Activated CD8-positive, alpha-beta T cell treated with anti-CD3 and anti-CD28 coated beads, Interleukin-2, amount 10 ng/mL, durations not matched to agents 7 days and 5 days (primary cell): ENCODE data around the gene LBP. TPM values are rescaled to one million over a fixed set of nuclear protein-coding genes. Genes with fewer than 3 reads are reported as not detected.
"Not testable (repeated sequence)": the region's sequence is repeated elsewhere in the genome, so short reads cannot be mapped to it uniquely, and the experiment has no call there.

ENCODE experiments used
- ATAC-seq: fragments of 150-1000 bp; cut with Tn5 transposase; one replicate; pipeline ENCODE4 v1.10.0; 2021; ENCODE audit warnings: moderate library complexity
- CTCF ChIA-PET: fragments of 350-600 bp; sonication (Branson Sonifier 250); formaldehyde crosslinking; loops from one replicate; lab custom pipeline; 2021; ENCODE audit warnings: antibody characterized with exemption; lab: Charles Lee
- POLR2A ChIA-PET: fragments of 350-600 bp; sonication (Branson Sonifier 250); formaldehyde crosslinking; loops from one replicate; lab custom pipeline; 2021; ENCODE audit warnings: antibody characterized with exemption; lab: Charles Lee
- DNase-seq: peaks from one replicate; pipeline ENCODE4 v3.0.0-alpha.2; 2020
- H3K27ac Mint-ChIP-seq: one replicate; pipeline ENCODE4 v1.8.0; 2021; ENCODE audit warnings: mild to moderate bottlenecking, mixed read lengths
- H3K27me3 Mint-ChIP-seq: one replicate; pipeline ENCODE4 v1.8.0; 2021; ENCODE audit warnings: low read depth, mixed read lengths
- H3K36me3 Mint-ChIP-seq: one replicate; pipeline ENCODE4 v1.8.0; 2021; ENCODE audit warnings: low read depth, mixed read lengths
- H3K4me1 Mint-ChIP-seq: one replicate; pipeline ENCODE4 v1.8.0; 2021; ENCODE audit warnings: low read depth, mixed read lengths
- H3K4me3 Mint-ChIP-seq: one replicate; pipeline ENCODE4 v1.8.0; 2021; ENCODE audit warnings: mild to moderate bottlenecking, mixed read lengths
- H3K9me3 Mint-ChIP-seq: one replicate; pipeline ENCODE4 v1.8.0; 2022; ENCODE audit warnings: mixed read lengths; ENCODE audit not compliant: insufficient read depth
- total RNA-seq, 2 experiments: library from RNA; stranded (reverse); gene quantifications; one replicate each; pipeline ENCODE4 v1.2.3, GENCODE V29; 2021

The LBP gene
- total RNA-seq, 2 experiments from 2014 or later, result not detected

DNA sequence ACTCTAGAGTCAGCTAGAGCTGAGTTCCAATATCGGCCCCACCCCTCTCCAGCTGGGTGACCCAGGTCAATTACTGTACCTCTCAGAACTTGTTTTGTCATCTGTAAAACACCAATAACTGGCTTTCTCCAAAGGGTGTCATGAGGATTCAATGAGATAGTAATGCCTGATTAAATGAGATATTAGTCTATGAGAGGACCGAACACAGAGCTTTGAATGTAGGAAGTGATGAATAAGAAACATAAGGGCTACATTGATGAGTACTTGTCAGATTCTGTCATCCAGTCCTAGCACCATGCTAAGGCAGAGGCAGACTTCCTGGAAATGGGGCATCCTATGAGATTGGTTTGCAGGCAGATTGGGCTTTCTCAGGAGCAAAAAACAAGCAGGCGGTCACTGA, 22.1 kb upstream of the LBP start:
- H3K4me3 Mint-ChIP-seq, result no peak overlapping the region
- ChIA-PET CTCF (no interaction called here), POLR2A (no interaction called here)
- DNase-seq (no peak), ATAC-seq (no peak)
- H3K27ac Mint-ChIP-seq, result no peak overlapping the region
- no peaks in the 10 kb centered on the region for H3K4me1 Mint-ChIP-seq
- H3K36me3 Mint-ChIP-seq, result no peaks in the 10 kb centered on the region
- no peaks in the 10 kb centered on the region for H3K9me3 Mint-ChIP-seq
- H3K27me3 Mint-ChIP-seq, result peaks cover 12% of the 10 kb centered on the region

- no peak for ATAC-seq
- ChIA-PET CTCF (no interaction called here), POLR2A (no interaction called here)
- no peaks in the 10 kb centered on the region for H3K36me3 Mint-ChIP-seq
- no peak overlapping the region for H3K27ac Mint-ChIP-seq
- peaks cover 12% of the 10 kb centered on the region for H3K27me3 Mint-ChIP-seq
- H3K4me1 Mint-ChIP-seq, result no peaks in the 10 kb centered on the region
- DNase-seq, result no peak
- no peak overlapping the region for H3K4me3 Mint-ChIP-seq
- H3K9me3 Mint-ChIP-seq, result no peaks in the 10 kb centered on the region
These were observed 21.1 kb upstream of the LBP start for GRCh38 chr20:38325167-38325566.

DNA sequence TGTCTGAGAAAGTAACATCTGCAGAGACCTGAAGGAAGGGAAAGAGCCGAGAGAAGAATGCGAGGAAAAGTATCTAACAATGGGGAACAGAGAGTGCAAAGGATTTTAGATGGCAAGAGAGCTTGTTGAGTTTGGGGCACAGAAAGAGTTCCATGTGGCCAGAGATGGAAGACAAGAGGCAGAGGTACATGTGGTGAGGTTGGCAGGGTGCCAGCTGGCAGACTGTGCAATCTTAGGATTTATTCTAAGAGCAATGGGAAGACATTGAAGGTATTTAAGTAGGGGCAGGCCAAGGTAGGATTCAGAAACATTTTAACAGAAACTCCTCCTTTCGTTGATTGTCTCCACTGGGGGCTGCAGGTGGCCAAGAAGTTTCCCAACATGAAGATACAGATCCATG, 20.4 kb upstream of the LBP start:
- Mint-ChIP-seq H3K9me3 (no peaks in the 10 kb centered on the region), H3K36me3 (no peaks in the 10 kb centered on the region), H3K27ac (no peak overlapping the region), H3K4me3 (no peak overlapping the region), H3K4me1 (no peaks in the 10 kb centered on the region), H3K27me3 (peaks cover 9% of the 10 kb centered on the region)
- POLR2A ChIA-PET, result no interaction called here
- CTCF ChIA-PET, result no interaction called here
- ATAC-seq (no peak), DNase-seq (no peak)

DNA sequence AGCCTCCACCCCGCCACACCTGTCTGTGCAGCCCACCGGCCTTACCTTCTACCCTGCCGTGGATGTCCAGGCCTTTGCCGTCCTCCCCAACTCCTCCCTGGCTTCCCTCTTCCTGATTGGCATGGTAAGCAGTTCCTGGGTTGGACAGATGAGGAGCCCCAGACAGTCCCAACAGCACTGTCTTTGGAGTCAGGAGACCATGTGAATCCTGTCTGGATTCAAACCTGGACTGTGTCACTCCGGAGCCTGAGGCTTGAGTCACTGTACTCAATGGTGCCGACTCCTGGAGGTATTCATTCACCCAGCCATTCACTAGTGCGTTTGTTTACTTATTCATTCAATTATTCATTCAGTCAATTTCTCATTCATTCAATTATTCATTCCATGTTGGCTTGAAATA, 20.0 kb upstream of the LBP start:
- no peak for DNase-seq
- POLR2A ChIA-PET, result no interaction called here
- H3K4me1 Mint-ChIP-seq, result no peaks in the 10 kb centered on the region

GRCh38 chr20:38330638-38331037, 15.6 kb upstream of the LBP start:
- Mint-ChIP-seq H3K27ac (no peak overlapping the region), H3K4me1 (no peaks in the 10 kb centered on the region), H3K27me3 (peaks cover 5% of the 10 kb centered on the region), H3K36me3 (no peaks in the 10 kb centered on the region), H3K4me3 (no peak overlapping the region), H3K9me3 (no peaks in the 10 kb centered on the region)
- DNase-seq (no peak), ATAC-seq (no peak)
- ChIA-PET CTCF (no interaction called here), POLR2A (no interaction called here)

More for the DNA sequence above, 20.0 kb upstream of the LBP start:
- Mint-ChIP-seq H3K9me3 (no peaks in the 10 kb centered on the region), H3K36me3 (no peaks in the 10 kb centered on the region), H3K4me3 (no peak overlapping the region), H3K27ac (no peak overlapping the region), H3K27me3 (peaks cover 9% of the 10 kb centered on the region)
- CTCF ChIA-PET, result no interaction called here
- no peak for ATAC-seq

DNA sequence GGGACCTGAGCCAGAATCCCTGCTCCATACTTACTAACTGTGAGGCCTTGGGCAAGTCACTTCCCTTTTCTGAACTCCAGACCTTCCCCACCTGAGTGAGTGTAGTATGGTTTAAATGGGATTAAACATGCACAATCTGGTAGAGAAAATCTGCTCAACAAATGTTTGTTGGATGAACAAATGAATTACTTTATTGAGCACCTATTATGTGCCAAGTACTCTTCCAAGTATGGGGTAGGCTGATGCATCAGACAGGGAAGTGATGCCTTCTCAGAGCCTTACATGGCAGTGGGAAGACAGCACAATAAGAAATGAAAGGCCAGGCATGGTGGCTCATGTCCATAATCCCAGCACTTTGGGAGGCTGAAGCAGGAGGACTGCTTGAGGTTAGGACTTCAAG, 15.0 kb upstream of the LBP start:
- CTCF ChIA-PET, result no interaction called here
- Mint-ChIP-seq H3K9me3 (no peaks in the 10 kb centered on the region), H3K36me3 (no peaks in the 10 kb centered on the region), H3K27me3 (peaks cover 6% of the 10 kb centered on the region), H3K4me3 (no peak overlapping the region), H3K4me1 (no peaks in the 10 kb centered on the region), H3K27ac (no peak overlapping the region)
- ATAC-seq, result no peak
- POLR2A ChIA-PET, result no interaction called here
- DNase-seq, result no peak

- H3K27me3 Mint-ChIP-seq, result peaks cover 8% of the 10 kb centered on the region
- ATAC-seq (no peak), DNase-seq (no peak)
- H3K4me1 Mint-ChIP-seq, result no peaks in the 10 kb centered on the region
- H3K27ac Mint-ChIP-seq, result no peak overlapping the region
- ChIA-PET POLR2A (no interaction called here), CTCF (no interaction called here)
- no peaks in the 10 kb centered on the region for H3K9me3 Mint-ChIP-seq
- no peaks in the 10 kb centered on the region for H3K36me3 Mint-ChIP-seq
- no peak overlapping the region for H3K4me3 Mint-ChIP-seq
These were observed 14.5 kb upstream of the LBP start for GRCh38 chr20:38331814-38332213.

DNA sequence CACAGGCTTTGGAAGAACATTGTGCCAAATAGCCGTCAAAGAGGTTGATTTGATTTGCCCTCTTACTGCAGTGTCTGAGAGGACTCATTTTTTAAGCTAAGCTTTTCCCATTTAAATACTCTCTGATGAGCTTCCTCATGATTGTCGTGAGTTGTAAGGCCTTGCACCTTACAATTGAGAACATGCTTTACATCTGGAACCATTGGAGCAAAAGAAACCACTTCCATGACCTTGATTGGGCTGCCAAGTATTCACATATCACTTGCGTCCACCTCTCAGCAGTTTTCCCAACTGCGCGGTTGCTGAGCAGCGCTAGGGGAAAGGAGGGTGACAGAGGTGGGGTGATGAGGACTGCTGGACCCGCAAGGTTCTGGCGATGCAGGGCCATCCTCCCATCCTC, 12.3 kb upstream of the LBP start:
- Mint-ChIP-seq H3K9me3 (peaks cover 8% of the 10 kb centered on the region), H3K27me3 (peaks cover 11% of the 10 kb centered on the region), H3K4me3 (no peak overlapping the region), H3K36me3 (no peaks in the 10 kb centered on the region), H3K4me1 (no peaks in the 10 kb centered on the region), H3K27ac (no peak overlapping the region)
- CTCF ChIA-PET, result no interaction called here
- DNase-seq, result no peak
- no peak for ATAC-seq
- POLR2A ChIA-PET, result no interaction called here

GRCh38 chr20:38336726-38337125, 9.6 kb upstream of the LBP start:
- DNase-seq, result no peak
- ATAC-seq, result no peak
- no peaks in the 10 kb centered on the region for H3K4me1 Mint-ChIP-seq
- H3K27ac Mint-ChIP-seq, result no peak overlapping the region
- H3K27me3 Mint-ChIP-seq, result peaks cover 13% of the 10 kb centered on the region
- no peak overlapping the region for H3K4me3 Mint-ChIP-seq
- ChIA-PET CTCF (interaction anchor here (1.1 kb wide), 1 partner anchor 97 kb away, joined by 3 read pairs; no protein-coding TSS in a partner anchor), POLR2A (no interaction called here)
- H3K36me3 Mint-ChIP-seq, result no peaks in the 10 kb centered on the region
- peaks cover 8% of the 10 kb centered on the region for H3K9me3 Mint-ChIP-seq

DNA sequence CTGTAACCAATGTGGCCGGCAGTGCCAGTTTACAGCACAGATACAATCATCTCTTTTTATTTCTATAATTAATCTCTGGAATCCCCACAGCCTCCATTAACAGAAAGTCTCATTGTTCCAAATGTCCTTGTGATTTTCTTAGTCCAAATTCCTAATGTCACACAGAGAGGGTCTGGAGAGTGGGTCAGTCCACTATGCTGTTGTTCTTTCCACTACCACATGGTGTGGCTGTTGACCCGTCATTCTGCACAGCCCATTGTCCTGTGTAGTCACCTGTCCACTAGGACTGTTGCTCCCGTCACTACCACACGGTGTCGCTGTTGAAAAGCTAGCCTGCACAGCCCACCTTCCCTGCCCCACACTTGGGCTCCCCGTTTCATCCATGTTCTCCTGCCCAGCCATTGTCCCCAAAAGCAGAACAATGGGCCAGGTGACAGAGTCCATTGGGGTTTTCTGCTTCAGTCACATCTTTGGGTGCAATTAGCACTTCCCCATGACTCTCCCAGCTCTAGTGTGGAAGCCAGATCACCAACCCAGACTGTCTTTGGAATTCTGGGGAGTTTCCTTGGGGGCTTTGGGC, 8.6 kb upstream of the LBP start:
- Mint-ChIP-seq H3K4me1 (no peaks in the 10 kb centered on the region), H3K4me3 (no peak overlapping the region), H3K27me3 (peaks cover 9% of the 10 kb centered on the region), H3K27ac (no peak overlapping the region), H3K36me3 (no peaks in the 10 kb centered on the region), H3K9me3 (peaks cover 8% of the 10 kb centered on the region)
- peak; percentile 19 for ATAC-seq
- ChIA-PET CTCF (interaction anchor here (1.1 kb wide), 1 partner anchor 96 kb away, joined by 3 read pairs; no protein-coding TSS in a partner anchor), POLR2A (no interaction called here)
- peak; percentile 39 for DNase-seq

- peaks cover 8% of the 10 kb centered on the region for H3K9me3 Mint-ChIP-seq
- ChIA-PET CTCF (no interaction called here), POLR2A (no interaction called here)
- no peak for DNase-seq
- no peaks in the 10 kb centered on the region for H3K36me3 Mint-ChIP-seq
- no peak overlapping the region for H3K4me3 Mint-ChIP-seq
- no peak overlapping the region for H3K27ac Mint-ChIP-seq
- no peaks in the 10 kb centered on the region for H3K4me1 Mint-ChIP-seq
- ATAC-seq, result no peak
- H3K27me3 Mint-ChIP-seq, result peaks cover 9% of the 10 kb centered on the region
These were observed 7.3 kb upstream of the LBP start for GRCh38 chr20:38338849-38339520.

GRCh38 chr20:38339521-38339896, 6.8 kb upstream of the LBP start:
- CTCF ChIA-PET, POLR2A ChIA-PET, H3K4me3 Mint-ChIP-seq, H3K27me3 Mint-ChIP-seq, H3K9me3 Mint-ChIP-seq, H3K27ac Mint-ChIP-seq, ATAC-seq, H3K4me1 Mint-ChIP-seq, DNase-seq, H3K36me3 Mint-ChIP-seq: not testable (repeated sequence)
